Activated CD4-positive, alpha-beta memory T cell treated with anti-CD3 and anti-CD28 coated beads for 36 hours (primary cell): ENCODE results near the gene SH3PXD2A. TPM values are rescaled to one million over a fixed set of nuclear protein-coding genes. Genes with fewer than 3 reads are reported as not detected.
A peak's percentile ranks its signal among the peaks of the same experiment; 100 is the strongest.

Source experiments
- CTCF ChIA-PET: fragments of 350-600 bp; sonication (Branson Sonifier 250); formaldehyde crosslinking; loops from one replicate; lab custom pipeline; 2021; ENCODE audit warnings: antibody characterized with exemption, inconsistent platforms; lab: Charles Lee
- POLR2A ChIA-PET: fragments of 350-600 bp; sonication (Branson Sonifier 250); formaldehyde crosslinking; loops from one replicate; lab custom pipeline; 2021; ENCODE audit warnings: antibody characterized with exemption; lab: Charles Lee
- DNase-seq: peaks from one replicate; pipeline ENCODE4 v3.0.0-alpha.2; 2020
- H3K27ac Mint-ChIP-seq: one replicate; pipeline ENCODE4 v1.8.0; 2021; ENCODE audit warnings: mixed read lengths
- H3K27me3 Mint-ChIP-seq: one replicate; pipeline ENCODE4 v1.8.0; 2021; ENCODE audit warnings: mixed read lengths
- H3K36me3 Mint-ChIP-seq: one replicate; pipeline ENCODE4 v1.8.0; 2021; ENCODE audit warnings: mixed read lengths
- H3K4me1 Mint-ChIP-seq: one replicate; pipeline ENCODE4 v1.8.0; 2021; ENCODE audit warnings: low read depth, mixed read lengths
- H3K4me3 Mint-ChIP-seq: one replicate; pipeline ENCODE4 v1.8.0; 2021; ENCODE audit warnings: mild to moderate bottlenecking, mixed read lengths
- H3K9me3 Mint-ChIP-seq: one replicate; pipeline ENCODE4 v1.8.0; 2021; ENCODE audit warnings: mixed read lengths
- intact Hi-C: fragments of 100-400 bp; cut with micrococcal nuclease; formaldehyde crosslinking; loops from one replicate; pipeline ENCODE4 v1.15.1; 2023
- total RNA-seq, 2 experiments: library from RNA; stranded (reverse); gene quantifications; one replicate each; pipeline ENCODE4 v1.2.3, GENCODE V29; 2021

Gene SH3PXD2A
- total RNA-seq, 2 experiments from 2014 or later, result 10.0 to 10.3 TPM

DNA sequence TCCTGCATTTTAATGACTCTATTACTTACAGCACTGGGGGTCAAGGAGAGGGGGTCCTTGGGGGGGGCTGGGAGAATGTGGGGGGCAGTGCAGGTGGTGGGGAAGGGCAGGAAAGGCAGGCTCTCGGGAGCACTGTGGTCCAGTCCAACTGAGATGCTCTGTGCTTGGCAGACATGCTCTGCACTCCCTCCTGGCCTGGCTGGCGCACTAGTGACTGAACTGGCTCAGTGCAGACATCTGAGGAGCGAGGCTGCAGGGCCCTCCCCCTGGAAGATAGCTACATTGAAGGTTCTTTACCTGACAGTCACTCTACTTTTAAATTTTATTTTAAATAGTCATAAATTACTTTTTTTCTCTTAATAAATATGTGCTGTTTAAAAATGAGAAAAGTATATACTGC is 256.2 kb downstream of the SH3PXD2A start:
- H3K27me3 Mint-ChIP-seq, result no peaks in the 10 kb centered on the region
- H3K4me1 Mint-ChIP-seq, result no peaks in the 10 kb centered on the region
- H3K4me3 Mint-ChIP-seq, result no peak overlapping the region
- POLR2A ChIA-PET, result no interaction called here
- no peak overlapping the region for H3K27ac Mint-ChIP-seq
- DNase-seq, result no peak
- H3K9me3 Mint-ChIP-seq, result no peaks in the 10 kb centered on the region
- peaks cover 2% of the 10 kb centered on the region for H3K36me3 Mint-ChIP-seq
- intact Hi-C loops, result no loop called here
- CTCF ChIA-PET, result interaction anchor here (1.0 to 5.5 kb wide), 4 partner anchors 79 to 97 kb away, joined by 3 to 43 read pairs (median 3); no protein-coding TSS in a partner anchor

DNA sequence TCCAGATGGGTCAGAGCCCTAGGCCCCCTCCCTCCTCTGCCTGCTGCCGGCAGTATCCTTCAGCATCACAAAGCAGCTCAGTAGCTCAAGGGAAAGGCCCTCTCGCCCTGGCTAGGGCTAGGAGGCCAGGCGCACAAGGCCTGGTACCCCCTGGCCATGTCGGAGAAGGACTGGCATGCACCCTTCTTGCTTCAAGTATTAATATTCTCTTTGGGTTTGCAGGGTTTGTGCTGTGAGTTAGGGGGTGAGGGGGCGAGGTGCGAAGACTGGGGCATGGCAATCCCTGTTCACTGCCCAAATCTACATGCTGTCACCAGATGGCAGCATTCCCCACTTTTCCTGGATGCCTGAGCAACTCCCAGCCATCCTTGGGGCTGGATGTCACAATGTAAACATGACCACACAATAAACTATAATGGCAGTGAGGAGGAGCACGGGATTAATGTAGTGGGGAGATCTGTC is 256.7 kb downstream of the SH3PXD2A start:
- Mint-ChIP-seq H3K9me3 (no peaks in the 10 kb centered on the region), H3K27me3 (no peaks in the 10 kb centered on the region), H3K27ac (no peak overlapping the region), H3K4me3 (no peak overlapping the region), H3K36me3 (no peaks in the 10 kb centered on the region), H3K4me1 (no peaks in the 10 kb centered on the region)
- intact Hi-C loops, result no loop called here
- CTCF ChIA-PET, result interaction anchor here (0.6 to 5.5 kb wide), 6 partner anchors 13 to 98 kb away, joined by 3 to 43 read pairs (median 3); no protein-coding TSS in a partner anchor
- POLR2A ChIA-PET, result no interaction called here
- peak; percentile 45 for DNase-seq

DNA sequence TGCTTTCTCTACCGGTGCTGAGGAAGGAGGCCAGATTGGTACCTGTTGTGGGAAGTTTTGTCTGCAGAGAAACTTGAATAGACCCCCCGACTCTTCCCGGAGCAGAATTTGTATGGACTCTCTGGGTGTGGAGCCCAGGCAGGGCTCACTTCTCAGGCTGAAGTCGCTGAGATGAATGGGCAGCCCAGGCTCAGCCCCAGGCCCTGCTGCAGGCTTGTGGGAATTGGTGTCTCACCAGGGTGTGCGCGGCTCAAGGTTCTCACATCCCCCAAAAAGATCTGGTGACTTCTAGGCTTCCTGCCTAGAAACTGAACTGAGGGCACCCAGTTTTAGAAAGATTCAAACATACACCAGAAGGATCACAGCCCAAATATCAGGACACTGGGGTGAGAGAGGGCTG is 258.4 kb downstream of the SH3PXD2A start:
- POLR2A ChIA-PET, result no interaction called here
- Mint-ChIP-seq H3K4me1 (no peaks in the 10 kb centered on the region), H3K9me3 (no peaks in the 10 kb centered on the region), H3K27ac (no peak overlapping the region), H3K36me3 (no peaks in the 10 kb centered on the region), H3K27me3 (no peaks in the 10 kb centered on the region), H3K4me3 (no peak overlapping the region)
- intact Hi-C loops, result no loop called here
- CTCF ChIA-PET, result interaction anchor here (0.6 to 5.5 kb wide), 3 partner anchors 9 to 695 kb away, joined by 3 to 43 read pairs (median 8); no protein-coding TSS in a partner anchor
- no peak for DNase-seq

DNA sequence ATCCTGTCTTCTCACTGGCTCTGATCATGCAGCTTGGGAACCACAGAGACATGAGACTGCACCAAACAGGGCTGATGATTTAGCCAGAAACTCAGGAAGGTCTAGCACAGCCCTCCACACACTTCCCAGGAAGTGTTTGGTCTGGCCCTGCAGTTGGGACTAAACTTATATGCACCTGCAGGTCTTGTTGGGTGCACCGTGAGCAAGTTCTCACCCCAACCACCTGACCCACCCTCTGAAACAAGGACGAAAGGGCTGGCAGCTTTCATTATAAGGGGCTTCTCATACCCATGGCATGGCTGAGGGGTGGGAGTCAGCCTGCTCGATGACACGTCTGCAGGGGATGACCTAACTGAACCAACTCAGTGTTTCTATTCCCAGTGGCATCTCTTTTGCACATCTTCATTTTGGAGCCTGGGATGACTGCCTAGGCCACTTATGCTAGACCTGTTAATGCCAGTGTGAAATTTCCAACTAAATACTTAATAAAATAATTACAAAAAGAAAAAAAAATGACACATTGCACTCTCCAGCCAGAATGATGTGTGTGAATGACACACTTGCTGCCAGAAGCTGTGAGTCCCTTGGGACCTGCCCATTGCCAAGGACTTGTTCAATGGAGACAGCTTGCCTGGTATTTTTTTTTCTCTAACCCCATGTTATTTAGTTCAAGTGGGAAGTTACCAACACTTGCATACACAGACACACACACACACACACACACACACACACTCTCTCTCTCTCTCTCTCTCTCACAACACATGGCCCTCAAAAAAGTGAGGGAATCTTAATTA is 259.2 kb downstream of the SH3PXD2A start:
- H3K4me3 Mint-ChIP-seq, result no peak overlapping the region
- ChIA-PET POLR2A (interaction anchor here (0.5 kb wide), 1 partner anchor 91 kb away, joined by 4 read pairs; no protein-coding TSS in a partner anchor), CTCF (interaction anchor here (0.6 to 5.5 kb wide), 3 partner anchors 9 to 694 kb away, joined by 3 to 43 read pairs (median 8); no protein-coding TSS in a partner anchor)
- no peak overlapping the region for H3K27ac Mint-ChIP-seq
- intact Hi-C loops, result no loop called here
- no peaks in the 10 kb centered on the region for H3K36me3 Mint-ChIP-seq
- no peak for DNase-seq
- no peaks in the 10 kb centered on the region for H3K4me1 Mint-ChIP-seq
- H3K27me3 Mint-ChIP-seq, result no peaks in the 10 kb centered on the region
- no peaks in the 10 kb centered on the region for H3K9me3 Mint-ChIP-seq

DNA sequence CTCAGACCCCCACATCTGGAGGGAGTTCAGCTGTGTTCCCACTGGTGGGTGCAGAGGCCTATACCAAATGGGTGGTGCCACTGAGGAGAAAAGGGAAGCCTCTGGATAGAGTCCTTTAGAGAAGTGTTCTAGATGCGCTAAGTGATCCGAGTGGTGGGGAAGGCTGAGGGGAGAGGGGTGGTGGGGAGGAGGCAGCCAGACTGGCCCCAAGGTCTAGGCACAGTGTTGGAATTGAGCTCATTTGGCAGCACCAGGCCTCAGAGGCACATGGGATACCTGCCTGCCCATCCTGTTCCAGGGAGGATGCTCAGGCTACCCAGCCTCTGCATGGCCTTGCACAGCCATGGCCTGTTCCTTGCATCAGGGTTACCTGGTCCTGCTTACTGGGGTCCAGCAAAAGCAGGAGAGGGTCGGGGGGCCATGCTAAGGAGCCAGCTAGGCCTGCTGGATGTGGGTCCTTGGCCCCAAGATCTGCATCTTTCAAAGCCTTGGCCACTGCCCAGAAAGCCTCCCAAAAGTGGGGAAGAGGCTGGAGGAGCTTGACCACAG is 262.3 kb downstream of the SH3PXD2A start:
- DNase-seq, result no peak
- no peaks in the 10 kb centered on the region for H3K9me3 Mint-ChIP-seq
- intact Hi-C loops, result no loop called here
- no peaks in the 10 kb centered on the region for H3K4me1 Mint-ChIP-seq
- ChIA-PET CTCF (interaction anchor here (0.6 to 4.5 kb wide), 22 partner anchors 8 to 275 kb away, joined by 3 to 20 read pairs (median 4); no protein-coding TSS in a partner anchor), POLR2A (interaction anchor here (0.6 kb wide), 1 partner anchor 10 kb away, joined by 4 read pairs; no protein-coding TSS in a partner anchor)
- no peaks in the 10 kb centered on the region for H3K27me3 Mint-ChIP-seq
- H3K27ac Mint-ChIP-seq, result no peak overlapping the region
- no peaks in the 10 kb centered on the region for H3K36me3 Mint-ChIP-seq
- H3K4me3 Mint-ChIP-seq, result no peak overlapping the region

DNA sequence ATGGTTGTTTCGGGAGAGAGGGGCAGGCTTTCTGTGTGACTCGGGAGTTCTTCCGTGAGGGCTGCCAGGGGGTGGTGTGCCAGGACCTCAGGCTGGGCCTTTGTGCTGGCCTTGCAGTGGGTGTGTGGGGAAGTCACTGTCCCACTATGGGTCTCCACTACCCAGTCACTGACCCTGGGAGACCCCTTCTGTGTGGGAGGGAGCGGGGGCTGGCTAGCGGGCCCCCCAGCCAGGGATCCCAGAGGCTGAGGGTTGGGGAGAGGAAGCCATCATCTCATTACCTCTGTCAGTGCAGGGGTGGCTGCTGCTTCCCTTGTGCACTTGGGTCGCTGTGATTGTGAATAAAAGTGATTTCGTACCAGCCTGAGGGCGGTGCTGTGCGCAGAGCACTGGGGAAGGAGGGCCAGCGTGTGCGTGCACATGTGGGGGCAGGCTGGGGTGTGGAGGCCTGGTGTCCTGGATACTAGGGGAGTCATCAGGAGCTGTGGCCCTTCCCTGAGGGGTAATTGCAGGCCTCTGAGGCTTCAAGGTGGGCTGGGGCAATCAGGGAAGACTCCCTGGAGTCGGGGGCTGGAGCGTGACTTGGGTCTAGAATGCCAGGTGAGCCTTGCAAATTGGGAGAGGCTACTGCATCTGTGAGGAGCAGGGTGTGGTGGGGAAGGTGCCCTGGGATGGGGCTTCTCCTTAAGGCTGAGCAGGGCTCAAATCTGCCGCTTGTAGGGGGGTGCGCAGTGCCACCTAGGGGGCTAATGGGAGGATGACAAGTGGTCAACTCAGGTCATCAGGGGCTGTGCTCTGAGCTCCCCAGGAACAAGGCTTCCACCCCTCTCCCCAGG is 263.0 kb downstream of the SH3PXD2A start:
- H3K4me1 Mint-ChIP-seq, result no peaks in the 10 kb centered on the region
- no peaks in the 10 kb centered on the region for H3K9me3 Mint-ChIP-seq
- intact Hi-C loops, result no loop called here

DNA sequence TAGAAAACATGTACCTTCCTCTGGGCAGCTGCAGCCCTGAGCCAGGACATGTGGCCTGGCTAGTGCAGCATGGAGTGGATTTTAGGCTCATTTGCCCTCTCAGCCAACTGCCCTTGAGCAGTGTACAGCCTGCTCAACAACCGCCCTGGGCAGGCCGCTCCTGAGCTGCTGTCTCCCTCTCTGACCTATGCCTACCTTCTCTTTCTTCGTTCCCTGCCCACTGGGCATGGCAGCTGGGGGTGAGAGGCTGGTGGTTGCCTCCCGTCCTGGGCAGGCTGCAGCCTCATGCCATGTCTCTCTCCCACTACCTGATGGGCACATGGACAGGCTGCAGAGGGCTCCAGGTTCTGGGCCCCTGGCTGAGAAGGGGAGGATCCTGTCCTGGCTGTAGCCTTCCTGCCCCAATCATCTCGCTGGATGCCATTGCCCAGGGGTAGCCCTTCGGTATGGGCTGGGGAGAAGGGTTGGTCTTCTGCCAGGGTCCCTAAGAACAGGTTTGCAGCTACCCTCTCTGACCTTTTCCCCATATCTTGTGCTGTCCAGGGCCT is 264.6 kb downstream of the SH3PXD2A start:
- Mint-ChIP-seq H3K27me3 (no peaks in the 10 kb centered on the region), H3K36me3 (no peaks in the 10 kb centered on the region)

More for the DNA sequence above, 263.0 kb downstream of the SH3PXD2A start:
- peak; percentile 62 for DNase-seq
- ChIA-PET CTCF (interaction anchor here (0.6 to 4.5 kb wide), 23 partner anchors 8 to 276 kb away, joined by 3 to 20 read pairs (median 4); no protein-coding TSS in a partner anchor), POLR2A (interaction anchor here (0.6 kb wide), 1 partner anchor 9 kb away, joined by 4 read pairs; no protein-coding TSS in a partner anchor)
- H3K4me3 Mint-ChIP-seq, result no peak overlapping the region
- H3K27ac Mint-ChIP-seq, result no peak overlapping the region
- no peaks in the 10 kb centered on the region for H3K36me3 Mint-ChIP-seq
- no peaks in the 10 kb centered on the region for H3K27me3 Mint-ChIP-seq

DNA sequence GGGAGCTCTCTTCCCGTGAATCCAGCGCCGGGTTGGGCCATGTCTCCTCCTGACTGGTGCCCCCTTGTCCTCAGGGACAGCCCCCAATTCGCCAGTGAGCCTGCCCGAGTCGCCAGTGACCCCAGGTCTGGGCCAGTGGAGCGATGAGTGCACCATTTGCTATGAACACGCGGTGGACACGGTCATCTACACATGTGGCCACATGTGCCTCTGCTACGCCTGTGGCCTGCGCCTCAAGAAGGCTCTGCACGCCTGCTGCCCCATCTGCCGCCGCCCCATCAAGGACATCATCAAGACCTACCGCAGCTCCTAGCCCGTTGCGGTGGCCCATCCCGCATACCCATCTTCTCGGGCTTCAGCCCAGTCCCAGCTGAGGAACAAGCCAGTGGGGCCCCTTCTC is 265.3 kb downstream of the SH3PXD2A start:
- H3K4me1 Mint-ChIP-seq, result peaks cover 3% of the 10 kb centered on the region
- ChIA-PET POLR2A (no interaction called here), CTCF (interaction anchor here (0.8 to 1.5 kb wide), 3 partner anchors 25 to 106 kb away, joined by 4 to 7 read pairs (median 4); no protein-coding TSS in a partner anchor)
- DNase-seq, result no peak
- no peaks in the 10 kb centered on the region for H3K27me3 Mint-ChIP-seq
- no peaks in the 10 kb centered on the region for H3K36me3 Mint-ChIP-seq
- no peak overlapping the region for H3K27ac Mint-ChIP-seq
- intact Hi-C loops, result no loop called here
- no peak overlapping the region for H3K4me3 Mint-ChIP-seq
- no peaks in the 10 kb centered on the region for H3K9me3 Mint-ChIP-seq

More for the DNA sequence above, 264.6 kb downstream of the SH3PXD2A start:
- Mint-ChIP-seq H3K27ac (no peak overlapping the region), H3K4me3 (no peak overlapping the region), H3K4me1 (peaks cover 3% of the 10 kb centered on the region), H3K9me3 (no peaks in the 10 kb centered on the region)
- intact Hi-C loops, result no loop called here
- DNase-seq, result no peak
- ChIA-PET CTCF (interaction anchor here (1.0 to 4.5 kb wide), 3 partner anchors 9 to 119 kb away, joined by 3 to 20 read pairs (median 3); no protein-coding TSS in a partner anchor), POLR2A (no interaction called here)

DNA sequence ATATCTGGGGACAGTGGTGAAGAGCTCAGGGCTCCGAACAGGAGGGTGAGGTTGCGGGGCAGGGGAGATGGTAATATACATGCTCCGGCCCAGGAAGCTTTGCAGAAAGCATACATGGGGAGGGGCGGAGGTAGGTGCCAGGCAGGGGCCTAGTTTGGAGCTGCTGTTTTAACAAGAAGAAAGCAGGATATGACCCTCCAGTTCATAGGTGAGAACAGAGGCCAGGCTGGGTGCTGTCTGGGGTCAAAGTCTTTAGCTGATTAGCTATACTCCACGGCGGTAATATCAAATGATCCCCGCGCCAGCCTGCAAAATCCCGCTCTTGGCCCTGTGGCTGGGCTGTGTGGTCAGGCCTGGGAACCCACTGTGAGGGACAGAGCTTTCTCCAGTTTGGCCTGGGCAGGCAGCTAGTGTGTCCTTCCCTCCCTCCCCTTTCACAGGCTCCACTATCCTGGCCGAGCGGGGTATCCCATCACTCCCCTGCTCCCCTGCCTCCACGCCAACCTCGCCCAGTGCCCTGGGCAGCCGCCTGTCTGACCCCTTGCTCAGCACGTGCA is 266.2 kb downstream of the SH3PXD2A start:
- H3K9me3 Mint-ChIP-seq, result no peaks in the 10 kb centered on the region
- no peaks in the 10 kb centered on the region for H3K36me3 Mint-ChIP-seq
- POLR2A ChIA-PET, result no interaction called here
- no peaks in the 10 kb centered on the region for H3K27me3 Mint-ChIP-seq
- CTCF ChIA-PET, result interaction anchor here (0.6 to 1.5 kb wide), 3 partner anchors 24 to 97 kb away, joined by 3 to 7 read pairs (median 4); no protein-coding TSS in a partner anchor
- DNase-seq, result no peak
- no peak overlapping the region for H3K27ac Mint-ChIP-seq
- peaks cover 3% of the 10 kb centered on the region for H3K4me1 Mint-ChIP-seq
- intact Hi-C loops, result no loop called here
- no peak overlapping the region for H3K4me3 Mint-ChIP-seq

DNA sequence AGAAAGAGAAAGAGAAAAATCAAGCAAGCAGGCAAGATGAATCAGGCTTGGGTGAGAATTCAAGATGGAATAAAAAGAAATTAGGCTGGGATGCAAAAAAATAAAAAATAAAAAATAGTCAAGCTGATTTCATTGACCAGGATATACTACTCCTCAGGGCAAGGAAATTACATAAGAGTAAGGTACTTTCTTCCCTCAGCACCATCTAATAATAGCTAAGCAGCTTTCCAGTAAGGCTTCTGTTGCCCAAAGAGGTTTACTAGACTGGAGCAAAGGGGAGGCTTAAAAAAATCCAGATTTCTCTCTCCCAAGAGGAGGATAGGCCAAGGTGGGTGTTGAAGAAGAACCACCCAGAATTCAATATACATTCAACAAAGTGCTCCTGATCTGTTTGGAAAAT is 268.3 kb downstream of the SH3PXD2A start:
- H3K36me3 Mint-ChIP-seq, result no peaks in the 10 kb centered on the region
- no peak overlapping the region for H3K4me3 Mint-ChIP-seq
- no peak overlapping the region for H3K27ac Mint-ChIP-seq
- no peaks in the 10 kb centered on the region for H3K9me3 Mint-ChIP-seq
- intact Hi-C loops, result no loop called here
- ChIA-PET CTCF (interaction anchor here (1.5 kb wide), 1 partner anchor 99 kb away, joined by 4 read pairs; no protein-coding TSS in a partner anchor), POLR2A (no interaction called here)
- DNase-seq, result no peak
- H3K27me3 Mint-ChIP-seq, result no peaks in the 10 kb centered on the region
- peaks cover 10% of the 10 kb centered on the region for H3K4me1 Mint-ChIP-seq

DNA sequence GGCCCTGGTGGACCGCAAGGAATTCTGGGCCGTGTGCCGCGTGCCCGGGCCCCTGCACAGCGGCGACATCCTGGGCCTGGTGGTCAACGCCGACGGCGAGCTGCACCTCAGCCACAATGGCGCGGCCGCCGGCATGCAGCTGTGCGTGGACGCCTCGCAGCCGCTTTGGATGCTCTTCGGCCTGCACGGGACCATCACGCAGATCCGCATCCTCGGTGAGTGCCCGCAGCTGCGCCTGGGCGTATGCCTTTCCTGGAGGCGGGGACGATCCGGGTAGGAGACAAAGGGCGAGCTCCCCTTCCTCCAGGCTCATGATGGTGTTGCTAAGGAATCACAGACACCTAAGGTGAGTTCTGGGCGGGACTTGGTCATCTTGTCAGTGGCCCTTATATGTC is 270.4 kb downstream of the SH3PXD2A start:
- intact Hi-C loops, result no loop called here
- Mint-ChIP-seq H3K4me1 (peaks cover 10% of the 10 kb centered on the region), H3K27ac (peak overlapping the region; percentile 24), H3K4me3 (peak overlapping the region; percentile 58), H3K36me3 (no peaks in the 10 kb centered on the region), H3K27me3 (no peaks in the 10 kb centered on the region), H3K9me3 (no peaks in the 10 kb centered on the region)
- ChIA-PET CTCF (interaction anchor here (0.5 to 1.2 kb wide), 2 partner anchors 8 to 19 kb away, joined by 3 read pairs; no protein-coding TSS in a partner anchor), POLR2A (interaction anchor here (0.9 to 1.2 kb wide), 2 partner anchors 93 to 132 kb away, joined by 3 to 4 read pairs; no protein-coding TSS in a partner anchor)
- no peak for DNase-seq
